HEK293 (cell line): ENCODE measurements around the gene RAD21L1.

ENCODE experiments used
- KLF8 ChIP-seq: fragments of 450-650 bp; formaldehyde crosslinking; IDR thresholded peaks from 2 replicates; pipeline ENCODE4 v1.5.1; 2016; ENCODE audit warnings: missing biosample characterization, missing genetic modification characterization
- YY2 ChIP-seq: fragments of 450-650 bp; formaldehyde crosslinking; IDR thresholded peaks from 2 replicates; pipeline ENCODE4 v1.5.1; 2016; ENCODE audit warnings: missing biosample characterization, missing genetic modification characterization
- ZIC2 ChIP-seq: fragments of 450-650 bp; formaldehyde crosslinking; IDR thresholded peaks from 2 replicates; pipeline ENCODE4 v1.5.1; 2016; ENCODE audit warnings: missing biosample characterization, missing genetic modification characterization
- ZNF169 ChIP-seq: fragments of 450-650 bp; formaldehyde crosslinking; IDR thresholded peaks from 2 replicates; pipeline ENCODE4 v1.5.1; 2016; ENCODE audit warnings: missing biosample characterization, missing genetic modification characterization
- ZNF26 ChIP-seq: fragments of 450-650 bp; formaldehyde crosslinking; IDR thresholded peaks from 2 replicates; pipeline ENCODE4 v1.5.1; 2016; ENCODE audit warnings: missing biosample characterization, missing genetic modification characterization
- ZNF341 ChIP-seq: fragments of 450-650 bp; formaldehyde crosslinking; IDR thresholded peaks from 2 replicates; pipeline ENCODE4; 2016; ENCODE audit warnings: low read depth, missing biosample characterization, missing genetic modification characterization
- ZNF426 ChIP-seq: fragments of 450-650 bp; formaldehyde crosslinking; IDR thresholded peaks from 2 replicates; pipeline ENCODE4 v1.5.1; 2017; ENCODE audit warnings: missing biosample characterization, missing genetic modification characterization, mild to moderate bottlenecking, inconsistent platforms, moderate library complexity
- ZNF558 ChIP-seq: fragments of 450-650 bp; formaldehyde crosslinking; IDR thresholded peaks from 2 replicates; pipeline ENCODE4 v1.5.1; 2016; ENCODE audit warnings: missing biosample characterization, missing genetic modification characterization
- ZNF561 ChIP-seq: fragments of 450-650 bp; IDR thresholded peaks from 2 replicates; pipeline ENCODE4 v1.5.1; 2018; ENCODE audit warnings: missing biosample characterization, missing genetic modification characterization, borderline replicate concordance
- ZNF843 ChIP-seq: fragments of 450-650 bp; formaldehyde crosslinking; IDR thresholded peaks from 2 replicates; pipeline ENCODE4 v1.5.1; 2016; ENCODE audit warnings: missing biosample characterization, missing genetic modification characterization
- TF ChIP-seq, protein P1 (sequence below): fragments of 450-650 bp; formaldehyde crosslinking; IDR thresholded peaks from 2 replicates; pipeline ENCODE4 v1.5.1; 2016; ENCODE audit warnings: missing biosample characterization, missing genetic modification characterization, low read depth
- TF ChIP-seq, protein P2 (sequence below): fragments of 450-650 bp; formaldehyde crosslinking; IDR thresholded peaks from 2 replicates; pipeline ENCODE4 v1.5.1; 2016; ENCODE audit warnings: missing biosample characterization, missing genetic modification characterization
- TF ChIP-seq, protein P3 (sequence below): fragments of 450-650 bp; formaldehyde crosslinking; IDR thresholded peaks from 2 replicates; pipeline ENCODE4 v1.5.1; 2016; ENCODE audit warnings: missing biosample characterization, missing genetic modification characterization

- TF ChIP-seq ZNF561 (tag by site-specific recombination) = no peak
- no peak for TF ChIP-seq ZNF426 (tag by site-specific recombination)
- TF ChIP-seq YY2 = no peak
- TF ChIP-seq, protein P1, sequence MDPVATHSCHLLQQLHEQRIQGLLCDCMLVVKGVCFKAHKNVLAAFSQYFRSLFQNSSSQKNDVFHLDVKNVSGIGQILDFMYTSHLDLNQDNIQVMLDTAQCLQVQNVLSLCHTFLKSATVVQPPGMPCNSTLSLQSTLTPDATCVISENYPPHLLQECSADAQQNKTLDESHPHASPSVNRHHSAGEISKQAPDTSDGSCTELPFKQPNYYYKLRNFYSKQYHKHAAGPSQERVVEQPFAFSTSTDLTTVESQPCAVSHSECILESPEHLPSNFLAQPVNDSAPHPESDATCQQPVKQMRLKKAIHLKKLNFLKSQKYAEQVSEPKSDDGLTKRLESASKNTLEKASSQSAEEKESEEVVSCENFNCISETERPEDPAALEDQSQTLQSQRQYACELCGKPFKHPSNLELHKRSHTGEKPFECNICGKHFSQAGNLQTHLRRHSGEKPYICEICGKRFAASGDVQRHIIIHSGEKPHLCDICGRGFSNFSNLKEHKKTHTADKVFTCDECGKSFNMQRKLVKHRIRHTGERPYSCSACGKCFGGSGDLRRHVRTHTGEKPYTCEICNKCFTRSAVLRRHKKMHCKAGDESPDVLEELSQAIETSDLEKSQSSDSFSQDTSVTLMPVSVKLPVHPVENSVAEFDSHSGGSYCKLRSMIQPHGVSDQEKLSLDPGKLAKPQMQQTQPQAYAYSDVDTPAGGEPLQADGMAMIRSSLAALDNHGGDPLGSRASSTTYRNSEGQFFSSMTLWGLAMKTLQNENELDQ (tag by site-specific recombination) = no peak
- TF ChIP-seq, protein P2, sequence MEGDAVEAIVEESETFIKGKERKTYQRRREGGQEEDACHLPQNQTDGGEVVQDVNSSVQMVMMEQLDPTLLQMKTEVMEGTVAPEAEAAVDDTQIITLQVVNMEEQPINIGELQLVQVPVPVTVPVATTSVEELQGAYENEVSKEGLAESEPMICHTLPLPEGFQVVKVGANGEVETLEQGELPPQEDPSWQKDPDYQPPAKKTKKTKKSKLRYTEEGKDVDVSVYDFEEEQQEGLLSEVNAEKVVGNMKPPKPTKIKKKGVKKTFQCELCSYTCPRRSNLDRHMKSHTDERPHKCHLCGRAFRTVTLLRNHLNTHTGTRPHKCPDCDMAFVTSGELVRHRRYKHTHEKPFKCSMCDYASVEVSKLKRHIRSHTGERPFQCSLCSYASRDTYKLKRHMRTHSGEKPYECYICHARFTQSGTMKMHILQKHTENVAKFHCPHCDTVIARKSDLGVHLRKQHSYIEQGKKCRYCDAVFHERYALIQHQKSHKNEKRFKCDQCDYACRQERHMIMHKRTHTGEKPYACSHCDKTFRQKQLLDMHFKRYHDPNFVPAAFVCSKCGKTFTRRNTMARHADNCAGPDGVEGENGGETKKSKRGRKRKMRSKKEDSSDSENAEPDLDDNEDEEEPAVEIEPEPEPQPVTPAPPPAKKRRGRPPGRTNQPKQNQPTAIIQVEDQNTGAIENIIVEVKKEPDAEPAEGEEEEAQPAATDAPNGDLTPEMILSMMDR (tag by site-specific recombination) = no peak
- TF ChIP-seq ZNF26 (tag by site-specific recombination) = no peak
- TF ChIP-seq ZNF843 (tag by site-specific recombination) = no peak
- peak; percentile 20; the same call in 1 of the 2 replicates for TF ChIP-seq ZNF341 (tag by site-specific recombination)
- TF ChIP-seq, protein P3, sequence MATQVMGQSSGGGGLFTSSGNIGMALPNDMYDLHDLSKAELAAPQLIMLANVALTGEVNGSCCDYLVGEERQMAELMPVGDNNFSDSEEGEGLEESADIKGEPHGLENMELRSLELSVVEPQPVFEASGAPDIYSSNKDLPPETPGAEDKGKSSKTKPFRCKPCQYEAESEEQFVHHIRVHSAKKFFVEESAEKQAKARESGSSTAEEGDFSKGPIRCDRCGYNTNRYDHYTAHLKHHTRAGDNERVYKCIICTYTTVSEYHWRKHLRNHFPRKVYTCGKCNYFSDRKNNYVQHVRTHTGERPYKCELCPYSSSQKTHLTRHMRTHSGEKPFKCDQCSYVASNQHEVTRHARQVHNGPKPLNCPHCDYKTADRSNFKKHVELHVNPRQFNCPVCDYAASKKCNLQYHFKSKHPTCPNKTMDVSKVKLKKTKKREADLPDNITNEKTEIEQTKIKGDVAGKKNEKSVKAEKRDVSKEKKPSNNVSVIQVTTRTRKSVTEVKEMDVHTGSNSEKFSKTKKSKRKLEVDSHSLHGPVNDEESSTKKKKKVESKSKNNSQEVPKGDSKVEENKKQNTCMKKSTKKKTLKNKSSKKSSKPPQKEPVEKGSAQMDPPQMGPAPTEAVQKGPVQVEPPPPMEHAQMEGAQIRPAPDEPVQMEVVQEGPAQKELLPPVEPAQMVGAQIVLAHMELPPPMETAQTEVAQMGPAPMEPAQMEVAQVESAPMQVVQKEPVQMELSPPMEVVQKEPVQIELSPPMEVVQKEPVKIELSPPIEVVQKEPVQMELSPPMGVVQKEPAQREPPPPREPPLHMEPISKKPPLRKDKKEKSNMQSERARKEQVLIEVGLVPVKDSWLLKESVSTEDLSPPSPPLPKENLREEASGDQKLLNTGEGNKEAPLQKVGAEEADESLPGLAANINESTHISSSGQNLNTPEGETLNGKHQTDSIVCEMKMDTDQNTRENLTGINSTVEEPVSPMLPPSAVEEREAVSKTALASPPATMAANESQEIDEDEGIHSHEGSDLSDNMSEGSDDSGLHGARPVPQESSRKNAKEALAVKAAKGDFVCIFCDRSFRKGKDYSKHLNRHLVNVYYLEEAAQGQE = no peak
- TF ChIP-seq ZNF558 (tag by site-specific recombination) = no peak
- no peak for TF ChIP-seq ZNF169 (tag by site-specific recombination)
- TF ChIP-seq ZIC2 (tag by site-specific recombination) = no peak
- TF ChIP-seq KLF8 (tag by site-specific recombination) = no peak
Measured at GRCh38 chr20:1184260-1184637, 41.6 kb upstream of the RAD21L1 start.
